GM12878 (cell line): Measurements from ENCODE around the gene SUSD1. TPM values are rescaled to one million over a fixed set of nuclear protein-coding genes. Genes with fewer than 3 reads are reported as not detected.

Experiments
- ATAC-seq: fragments of 200-7000 bp; cut with Tn5 transposase; 3 replicates; pipeline ENCODE4 v1.9.1; 2020; ENCODE audit warnings: mild to moderate bottlenecking, moderate library complexity
- BruUV-seq: library from RNA; stranded (reverse); fragments of 400-500 nt; replicated peaks from 2 replicates; lab custom pipeline; 2021; lab: Mats Ljungman, UMichigan
- CTCF ChIA-PET: fragments of 300-600 bp; sonication (Branson Sonifier 250); formaldehyde crosslinking; extraction: SDS; loops from one replicate; lab custom pipeline; 2021; ENCODE audit warnings: inconsistent platforms; lab: Yijun Ruan, JAX
- POLR2A ChIA-PET: fragments of 350-600 bp; formaldehyde crosslinking; extraction: SDS; loops from one replicate; lab custom pipeline; 2021; ENCODE audit warnings: inconsistent platforms; lab: Charles Lee
- RAD21 ChIA-PET: fragments of 300-600 bp; sonication (Branson Sonifier 250); formaldehyde crosslinking; loops from one replicate; lab custom pipeline; 2023; ENCODE audit warnings: antibody characterized with exemption; ENCODE audit not compliant: unreplicated experiment; lab: Charles Lee
- SMC1A ChIA-PET: fragments of 300-600 bp; sonication (Branson Sonifier 250); formaldehyde crosslinking; loops from one replicate; lab custom pipeline; 2023; ENCODE audit not compliant: unreplicated experiment, uncharacterized antibody; lab: Charles Lee
- DNase-seq: peaks from one replicate; pipeline ENCODE4 v3.0.0-alpha.2; 2011; ENCODE audit warnings: low read depth, low spot score
- FAIRE-seq: peaks from 3 replicates; lab custom pipeline; 2011; peaks lifted over from hg19 to GRCh38; lab: Jason Lieb, UNC
- H2AFZ ChIP-seq: 2 replicates; pipeline ENCODE4 v1.6.0; 2011; ENCODE audit warnings: low read depth, low read length, control low read depth; ENCODE audit not compliant: control insufficient read depth
- H3K27ac ChIP-seq: 2 replicates; pipeline ENCODE4 v1.5.1; 2011; ENCODE audit warnings: control low read depth; ENCODE audit not compliant: control insufficient read depth, insufficient read depth
- H3K27me3 ChIP-seq, 2 experiments: replicated peaks in 1 of 2; 2 replicates each; pipeline versions ENCODE4 v1.6.0 to v1.6.1; 2011; ENCODE audit warnings: low read length in 1 of 2; ENCODE audit not compliant: control insufficient read depth in 2 of 2, insufficient read depth in 2 of 2
- H3K36me3 ChIP-seq, 2 experiments: 2 replicates each; pipeline ENCODE4 v1.5.1; 2011; ENCODE audit warnings: low read length in 1 of 2; ENCODE audit not compliant: control insufficient read depth in 2 of 2, insufficient read depth in 2 of 2
- H3K4me1 ChIP-seq: 2 replicates; pipeline ENCODE4 v1.6.1; 2011; ENCODE audit warnings: mild to moderate bottlenecking, low read length, moderate library complexity, mixed read lengths; ENCODE audit not compliant: control insufficient read depth, insufficient read depth
- H3K4me2 ChIP-seq: 2 replicates; pipeline ENCODE4 v1.6.0; 2011; ENCODE audit warnings: control low read depth; ENCODE audit not compliant: control insufficient read depth, insufficient read depth
- H3K4me3 ChIP-seq: fragments of 200-600 bp; sonication (generic); 2 replicates; pipeline ENCODE4 v1.5.1; 2016
- H3K79me2 ChIP-seq: 2 replicates; pipeline ENCODE4 v1.6.0; 2011; ENCODE audit warnings: low read length; ENCODE audit not compliant: control insufficient read depth, insufficient read depth
- H3K9ac ChIP-seq: 2 replicates; pipeline ENCODE4 v1.8.0; 2011; ENCODE audit warnings: low read length, control low read depth, mixed read lengths; ENCODE audit not compliant: control insufficient read depth, insufficient read depth
- H3K9me3 ChIP-seq: replicated peaks from 3 replicates; pipeline ENCODE4 v1.5.1; 2011; ENCODE audit warnings: mild to moderate bottlenecking, low read length; ENCODE audit not compliant: control insufficient read depth, insufficient read depth
- H4K20me1 ChIP-seq: 2 replicates; pipeline ENCODE4 v1.6.0; 2011; ENCODE audit not compliant: control insufficient read depth, insufficient read depth
- ATF2 ChIP-seq: IDR thresholded peaks from 2 replicates; pipeline ENCODE4 v1.6.1; 2012; ENCODE audit warnings: low read length, inconsistent platforms
- BCL11A ChIP-seq: IDR thresholded peaks from 2 replicates; pipeline ENCODE4 v1.6.1; 2011; ENCODE audit warnings: low read depth, low read length
- FOS ChIP-seq: IDR thresholded peaks from 3 replicates; pipeline ENCODE4 v1.6.1; 2011; ENCODE audit warnings: borderline replicate concordance; ENCODE audit not compliant: insufficient read length; ENCODE audit errors: extremely low read depth
- FOXK2 ChIP-seq: fragments of 450-650 bp; IDR thresholded peaks from 2 replicates; pipeline ENCODE4 v1.6.1; 2017; ENCODE audit warnings: mild to moderate bottlenecking, moderate library complexity
- GATAD2B ChIP-seq: fragments of 450-650 bp; conservative IDR thresholded peaks from 2 replicates; pipeline ENCODE4 v1.6.1; 2017; ENCODE audit warnings: low read depth, mild to moderate bottlenecking, moderate library complexity
- NRF1 ChIP-seq: conservative IDR thresholded peaks from 2 replicates; pipeline ENCODE4 v1.6.1; 2011; ENCODE audit warnings: mild to moderate bottlenecking, low read depth, low read length, improper control_type of control experiment
- RAD21 ChIP-seq: IDR thresholded peaks from 2 replicates; pipeline ENCODE4 v1.6.1; 2011; ENCODE audit warnings: mild to moderate bottlenecking, low read depth, low read length, moderate library complexity; ENCODE audit not compliant: insufficient read depth
- RAD51 ChIP-seq: fragments of 450-650 bp; IDR thresholded peaks from 2 replicates; pipeline ENCODE4 v1.6.1; 2016; ENCODE audit warnings: moderate library complexity, mild to moderate bottlenecking, inconsistent platforms
- RBBP5 ChIP-seq: fragments of 200-600 bp; sonication (generic); conservative IDR thresholded peaks from 2 replicates; pipeline ENCODE4 v1.6.1; 2016
- RUNX3 ChIP-seq: IDR thresholded peaks from 2 replicates; pipeline ENCODE4 v1.6.1; 2012; ENCODE audit warnings: low read length, inconsistent platforms
- SIX5 ChIP-seq: IDR thresholded peaks from 2 replicates; pipeline ENCODE4 v1.6.1; 2011; ENCODE audit warnings: mild to moderate bottlenecking, low read depth, low read length, moderate library complexity; ENCODE audit not compliant: severe bottlenecking
- YBX1 ChIP-seq: fragments of 450-650 bp; IDR thresholded peaks from 2 replicates; pipeline ENCODE4 v1.6.1; 2016; ENCODE audit warnings: antibody characterized with exemption
- ZBED1 ChIP-seq: IDR thresholded peaks from 2 replicates; pipeline ENCODE4 v1.6.1; 2016; ENCODE audit warnings: borderline replicate concordance
- ZNF217 ChIP-seq: fragments of 450-650 bp; IDR thresholded peaks from 2 replicates; pipeline ENCODE4 v1.6.1; 2017; ENCODE audit warnings: antibody characterized with exemption, mild to moderate bottlenecking
- ZNF274 ChIP-seq: IDR thresholded peaks from one replicate; pipeline ENCODE4 v1.8.0; 2011; ENCODE audit not compliant: insufficient read length, insufficient read depth
- WGBS: methylation state at CpG from one replicate; pipeline ENCODE4 v1.1.6; 2016; ENCODE audit warnings: low lambda C conversion rate; ENCODE audit not compliant: insufficient replicate concordance, insufficient coverage; ENCODE audit errors: missing lambda C conversion rate; 5-methylcytosine and 5-hydroxymethylcytosine counted together
- in situ Hi-C: fragments of 300-500 bp; cut with MboI; formaldehyde crosslinking; loops from 9 replicates; pipeline ENCODE4 v1.14.3; 2018; ENCODE audit warnings: mixed read lengths
- intact Hi-C: fragments of 100-400 bp; cut with micrococcal nuclease; formaldehyde crosslinking; loops from one replicate; pipeline ENCODE4 v1.14.2; 2022; ENCODE audit not compliant: unreplicated experiment
- polyA plus RNA-seq, 11 experiments: library from polyadenylated mRNA; depleted of rRNA in 4 of 11; unstranded in 6 of 11; stranded (reverse) in 5 of 11; fragments of >200 nt; fragmentation: Nextera tagmentation in 4 of 11; fragmentation: Illumina TruSeq in 1 of 11; extraction: Ambion mirVana in 4 of 11; extraction: Trizol in 1 of 11; gene quantifications; 1 replicate in 1 of 11; 2 replicates in 10 of 11; pipeline versions ENCODE4 v1.2.1 to v1.2.3, GENCODE V29; 2011 to 2016; ENCODE audit warnings: inconsistent platforms in 2 of 11, missing spikeins in 2 of 11, low read depth in 1 of 11
- total RNA-seq, 4 experiments: library from RNA; depleted of rRNA in 3 of 4; stranded (reverse); fragments of >200 nt in 3 of 4; fragmentation: Illumina TruSeq in 1 of 4; extraction: Trizol in 1 of 4; gene quantifications; 2 replicates each; pipeline versions ENCODE4 v1.2.1 to v1.2.3, GENCODE V29; 2013 to 2021
- TF ChIP-seq, protein P1 (sequence below): fragments of 450-650 bp; IDR thresholded peaks from 2 replicates; pipeline ENCODE4 v1.6.1; 2018; ENCODE audit warnings: mild to moderate bottlenecking, low read depth, moderate library complexity; ENCODE audit not compliant: partially characterized antibody
- TF ChIP-seq, protein P2 (sequence below): fragments of 450-650 bp; IDR thresholded peaks from 2 replicates; pipeline ENCODE4 v1.6.1; 2017; ENCODE audit warnings: mild to moderate bottlenecking, moderate library complexity

Gene SUSD1
- total and polyA plus RNA-seq, 10 of the 15 experiments (the other 5 are each of a cell fraction or from before 2014, with no cell fraction given) = 6.7 to 20.8 (median 13.2) TPM

- RAD21 ChIA-PET = interaction anchor here (1.0 to 6.9 kb wide), 5 partner anchors 14 to 57 kb away, joined by 3 to 72 read pairs (median 4); no protein-coding TSS in a partner anchor
- peaks cover 53% of the 10 kb centered on the region for H3K4me1 ChIP-seq
- no peak overlapping the region for H3K9ac ChIP-seq
- BruUV-seq = no TSS peak
- no peak for FAIRE-seq
- in situ Hi-C loops = loop anchor here (25.0 kb wide), 1 partner anchor 1881 kb away; no protein-coding TSS in a partner anchor
- no peak overlapping the region for H2AFZ ChIP-seq
- H3K36me3 ChIP-seq = no peaks in the 10 kb centered on the region
- H3K4me2 ChIP-seq = no peak overlapping the region
- DNase-seq = no peak
- H3K9me3 ChIP-seq = no peaks in the 10 kb centered on the region
- no peaks in the 10 kb centered on the region; the same call in 1 of the 2 replicates for H3K79me2 ChIP-seq
- no peaks in the 10 kb centered on the region for H3K27me3 ChIP-seq
- H4K20me1 ChIP-seq = no peaks in the 10 kb centered on the region
- H3K4me3 ChIP-seq = no peak overlapping the region
- SMC1A ChIA-PET = interaction anchor here (0.6 to 13.8 kb wide), 9 partner anchors 10 to 186 kb away, joined by 3 to 311 read pairs (median 8); no protein-coding TSS in a partner anchor
- POLR2A ChIA-PET = interaction anchor here (1.1 to 8.2 kb wide), 4 partner anchors 13 to 82 kb away, joined by 3 to 124 read pairs (median 43); no protein-coding TSS in a partner anchor
- 100% methylated on average over 5 of the region's 5 CpGs for WGBS
- no peak overlapping the region for H3K27ac ChIP-seq
- TF ChIP-seq RAD21 = no peak
- TF ChIP-seq SIX5 = no peak
- TF ChIP-seq ZBED1 = no peak
- TF ChIP-seq YBX1 = no peak
- TF ChIP-seq, protein P1, sequence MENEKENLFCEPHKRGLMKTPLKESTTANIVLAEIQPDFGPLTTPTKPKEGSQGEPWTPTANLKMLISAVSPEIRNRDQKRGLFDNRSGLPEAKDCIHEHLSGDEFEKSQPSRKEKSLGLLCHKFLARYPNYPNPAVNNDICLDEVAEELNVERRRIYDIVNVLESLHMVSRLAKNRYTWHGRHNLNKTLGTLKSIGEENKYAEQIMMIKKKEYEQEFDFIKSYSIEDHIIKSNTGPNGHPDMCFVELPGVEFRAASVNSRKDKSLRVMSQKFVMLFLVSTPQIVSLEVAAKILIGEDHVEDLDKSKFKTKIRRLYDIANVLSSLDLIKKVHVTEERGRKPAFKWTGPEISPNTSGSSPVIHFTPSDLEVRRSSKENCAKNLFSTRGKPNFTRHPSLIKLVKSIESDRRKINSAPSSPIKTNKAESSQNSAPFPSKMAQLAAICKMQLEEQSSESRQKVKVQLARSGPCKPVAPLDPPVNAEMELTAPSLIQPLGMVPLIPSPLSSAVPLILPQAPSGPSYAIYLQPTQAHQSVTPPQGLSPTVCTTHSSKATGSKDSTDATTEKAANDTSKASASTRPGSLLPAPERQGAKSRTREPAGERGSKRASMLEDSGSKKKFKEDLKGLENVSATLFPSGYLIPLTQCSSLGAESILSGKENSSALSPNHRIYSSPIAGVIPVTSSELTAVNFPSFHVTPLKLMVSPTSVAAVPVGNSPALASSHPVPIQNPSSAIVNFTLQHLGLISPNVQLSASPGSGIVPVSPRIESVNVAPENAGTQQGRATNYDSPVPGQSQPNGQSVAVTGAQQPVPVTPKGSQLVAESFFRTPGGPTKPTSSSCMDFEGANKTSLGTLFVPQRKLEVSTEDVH = no peak
- no peak for TF ChIP-seq ZNF274
- no peak for TF ChIP-seq RBBP5
- no peak for TF ChIP-seq ATF2
- no peak for TF ChIP-seq NRF1
- TF ChIP-seq RUNX3 = no peak
- no peak for TF ChIP-seq ZNF217
- no peak for TF ChIP-seq FOXK2
- TF ChIP-seq FOS = no peak
- no peak for TF ChIP-seq GATAD2B
- TF ChIP-seq, protein P2, sequence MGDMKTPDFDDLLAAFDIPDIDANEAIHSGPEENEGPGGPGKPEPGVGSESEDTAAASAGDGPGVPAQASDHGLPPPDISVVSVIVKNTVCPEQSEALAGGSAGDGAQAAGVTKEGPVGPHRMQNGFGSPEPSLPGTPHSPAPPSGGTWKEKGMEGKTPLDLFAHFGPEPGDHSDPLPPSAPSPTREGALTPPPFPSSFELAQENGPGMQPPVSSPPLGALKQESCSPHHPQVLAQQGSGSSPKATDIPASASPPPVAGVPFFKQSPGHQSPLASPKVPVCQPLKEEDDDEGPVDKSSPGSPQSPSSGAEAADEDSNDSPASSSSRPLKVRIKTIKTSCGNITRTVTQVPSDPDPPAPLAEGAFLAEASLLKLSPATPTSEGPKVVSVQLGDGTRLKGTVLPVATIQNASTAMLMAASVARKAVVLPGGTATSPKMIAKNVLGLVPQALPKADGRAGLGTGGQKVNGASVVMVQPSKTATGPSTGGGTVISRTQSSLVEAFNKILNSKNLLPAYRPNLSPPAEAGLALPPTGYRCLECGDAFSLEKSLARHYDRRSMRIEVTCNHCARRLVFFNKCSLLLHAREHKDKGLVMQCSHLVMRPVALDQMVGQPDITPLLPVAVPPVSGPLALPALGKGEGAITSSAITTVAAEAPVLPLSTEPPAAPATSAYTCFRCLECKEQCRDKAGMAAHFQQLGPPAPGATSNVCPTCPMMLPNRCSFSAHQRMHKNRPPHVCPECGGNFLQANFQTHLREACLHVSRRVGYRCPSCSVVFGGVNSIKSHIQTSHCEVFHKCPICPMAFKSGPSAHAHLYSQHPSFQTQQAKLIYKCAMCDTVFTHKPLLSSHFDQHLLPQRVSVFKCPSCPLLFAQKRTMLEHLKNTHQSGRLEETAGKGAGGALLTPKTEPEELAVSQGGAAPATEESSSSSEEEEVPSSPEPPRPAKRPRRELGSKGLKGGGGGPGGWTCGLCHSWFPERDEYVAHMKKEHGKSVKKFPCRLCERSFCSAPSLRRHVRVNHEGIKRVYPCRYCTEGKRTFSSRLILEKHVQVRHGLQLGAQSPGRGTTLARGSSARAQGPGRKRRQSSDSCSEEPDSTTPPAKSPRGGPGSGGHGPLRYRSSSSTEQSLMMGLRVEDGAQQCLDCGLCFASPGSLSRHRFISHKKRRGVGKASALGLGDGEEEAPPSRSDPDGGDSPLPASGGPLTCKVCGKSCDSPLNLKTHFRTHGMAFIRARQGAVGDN = no peak
- no peak for TF ChIP-seq BCL11A
- no peak for TF ChIP-seq RAD51
- TF ChIP-seq, all 136 proteins: peak for 0
- CTCF ChIA-PET = interaction anchor here (1.7 to 3.0 kb wide), 3 partner anchors 25 to 57 kb away, joined by 3 to 14 read pairs (median 5); no protein-coding TSS in a partner anchor
- intact Hi-C loops = no loop called here
- ATAC-seq = no peak
Measured at GRCh38 chr9:112017878-112018277, 157.2 kb downstream of the SUSD1 start.
